ENCODE measurements around the gene MUC15. TPM values are rescaled to one million over a fixed set of nuclear protein-coding genes. Genes with fewer than 3 reads are reported as not detected.
A peak's percentile ranks its signal among the peaks of the same experiment; 100 is the strongest.

Gene MUC15
- total RNA-seq, 1 experiment from 2014 or later, result not detected

- DNase-seq (ENCODE audit: extremely low read depth, low read depth), result no peak
Observed at GRCh38 chr11:26575946-26576345, 3.9 kb upstream of the MUC15 start.

- DNase-seq (ENCODE audit: extremely low read depth, low read depth), result no peak
Observed at GRCh38 chr11:26573896-26574295, 1.8 kb upstream of the MUC15 start.

GRCh38 chr11:26572770-26573402 lies 823 bp upstream of the MUC15 start:
- DNase-seq (ENCODE audit: extremely low read depth, low read depth), result no peak

- no peak for DNase-seq (ENCODE audit: extremely low read depth, low read depth)
Observed at GRCh38 chr11:26569646-26570045, 2.4 kb downstream of the MUC15 start.

- no peak for DNase-seq (ENCODE audit: extremely low read depth, low read depth)
Observed at GRCh38 chr11:26558190-26558589, 13.9 kb downstream of the MUC15 start.

- no peak for DNase-seq (ENCODE audit: extremely low read depth, low read depth)
Observed at GRCh38 chr11:26557666-26558065, 14.4 kb downstream of the MUC15 start.

- DNase-seq (ENCODE audit: extremely low read depth, low read depth), result no peak
Observed at GRCh38 chr11:26556582-26556981, 15.5 kb downstream of the MUC15 start.

- no peak for DNase-seq (ENCODE audit: extremely low read depth, low read depth)
Observed at GRCh38 chr11:26554455-26554854, 17.6 kb downstream of the MUC15 start.

- DNase-seq (ENCODE audit: extremely low read depth, low read depth), result no peak
Observed at GRCh38 chr11:26553182-26553581, 18.9 kb downstream of the MUC15 start.

GRCh38 chr11:26551186-26551801 lies 20.8 kb downstream of the MUC15 start:
- DNase-seq (ENCODE audit: extremely low read depth, low read depth), result peak; percentile 11

GRCh38 chr11:26550022-26550421 lies 22.0 kb downstream of the MUC15 start:
- no peak for DNase-seq (ENCODE audit: extremely low read depth, low read depth)

- DNase-seq (ENCODE audit: extremely low read depth, low read depth), result no peak
Observed at GRCh38 chr11:26549176-26549575, 22.9 kb downstream of the MUC15 start.

- DNase-seq (ENCODE audit: extremely low read depth, low read depth), result no peak
Observed at GRCh38 chr11:26541870-26542269, 30.2 kb downstream of the MUC15 start.

- DNase-seq (ENCODE audit: extremely low read depth, low read depth), result no peak
Observed at GRCh38 chr11:26539517-26539916, 32.5 kb downstream of the MUC15 start.

- DNase-seq (ENCODE audit: extremely low read depth, low read depth), result no peak
Observed at GRCh38 chr11:26537341-26537740, 34.7 kb downstream of the MUC15 start.

- DNase-seq (ENCODE audit: extremely low read depth, low read depth), result no peak
Observed at GRCh38 chr11:26527685-26528084, 44.4 kb downstream of the MUC15 start.

- no peak for DNase-seq (ENCODE audit: extremely low read depth, low read depth)
Observed at GRCh38 chr11:26522912-26523610, 49.0 kb downstream of the MUC15 start.

- DNase-seq (ENCODE audit: extremely low read depth, low read depth), result no peak
Observed at GRCh38 chr11:26519469-26519868, 52.6 kb downstream of the MUC15 start.

GRCh38 chr11:26512196-26512595 lies 59.9 kb downstream of the MUC15 start:
- DNase-seq (ENCODE audit: extremely low read depth, low read depth), result no peak

GRCh38 chr11:26510756-26511155 lies 61.3 kb downstream of the MUC15 start:
- DNase-seq (ENCODE audit: extremely low read depth, low read depth), result no peak

GRCh38 chr11:26510164-26510563 lies 61.9 kb downstream of the MUC15 start:
- DNase-seq (ENCODE audit: extremely low read depth, low read depth), result no peak
